NOMO-1 treated with dmso at 0.1 percent for 144 hours (cell line): ENCODE measurements around the gene SOHLH2.

Experiments used
- DNase-seq: peaks from one replicate; lab custom pipeline; 2025; ENCODE audit not compliant: unreplicated experiment; lab: John Stamatoyannopoulos, UW

SOHLH2 gene

DNA sequence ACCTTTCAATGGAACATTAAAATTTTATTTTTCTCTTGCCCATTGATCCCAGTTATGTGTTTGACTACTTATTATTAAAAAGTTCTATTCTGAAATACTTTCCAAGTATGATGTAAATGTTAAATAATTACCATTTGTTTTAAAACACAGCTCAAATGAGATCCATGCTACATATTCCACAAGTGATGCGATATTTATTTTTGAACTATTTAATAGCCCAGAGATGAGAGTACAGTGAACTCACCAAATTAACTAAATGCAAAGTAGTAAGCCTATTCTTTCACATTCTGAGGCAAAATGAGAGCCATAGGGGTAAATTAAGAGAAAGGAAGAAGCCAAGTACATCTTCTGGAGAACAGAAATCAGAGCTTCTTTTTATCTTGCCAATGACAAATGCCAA lies 82.0 kb downstream of the SOHLH2 start:
- DNase-seq = no peak

DNA sequence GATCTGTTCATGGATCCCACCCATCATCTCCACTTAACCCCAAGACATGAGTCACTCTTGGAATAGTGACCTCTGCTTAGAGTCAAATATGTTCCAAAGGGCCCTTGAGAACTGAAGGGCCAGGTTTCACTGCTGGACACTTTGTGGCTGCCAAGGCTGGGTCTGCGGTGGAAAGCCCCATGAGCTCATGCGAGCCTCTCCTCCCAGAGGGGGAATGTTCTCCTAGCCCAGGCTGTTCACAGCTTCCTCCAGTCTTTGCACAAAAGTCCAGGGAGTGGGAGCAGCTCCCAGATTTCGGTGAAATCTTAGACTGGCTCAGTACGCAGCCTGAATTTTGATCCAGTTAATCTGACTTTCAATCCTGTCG lies 82.4 kb downstream of the SOHLH2 start:
- no peak for DNase-seq

DNA sequence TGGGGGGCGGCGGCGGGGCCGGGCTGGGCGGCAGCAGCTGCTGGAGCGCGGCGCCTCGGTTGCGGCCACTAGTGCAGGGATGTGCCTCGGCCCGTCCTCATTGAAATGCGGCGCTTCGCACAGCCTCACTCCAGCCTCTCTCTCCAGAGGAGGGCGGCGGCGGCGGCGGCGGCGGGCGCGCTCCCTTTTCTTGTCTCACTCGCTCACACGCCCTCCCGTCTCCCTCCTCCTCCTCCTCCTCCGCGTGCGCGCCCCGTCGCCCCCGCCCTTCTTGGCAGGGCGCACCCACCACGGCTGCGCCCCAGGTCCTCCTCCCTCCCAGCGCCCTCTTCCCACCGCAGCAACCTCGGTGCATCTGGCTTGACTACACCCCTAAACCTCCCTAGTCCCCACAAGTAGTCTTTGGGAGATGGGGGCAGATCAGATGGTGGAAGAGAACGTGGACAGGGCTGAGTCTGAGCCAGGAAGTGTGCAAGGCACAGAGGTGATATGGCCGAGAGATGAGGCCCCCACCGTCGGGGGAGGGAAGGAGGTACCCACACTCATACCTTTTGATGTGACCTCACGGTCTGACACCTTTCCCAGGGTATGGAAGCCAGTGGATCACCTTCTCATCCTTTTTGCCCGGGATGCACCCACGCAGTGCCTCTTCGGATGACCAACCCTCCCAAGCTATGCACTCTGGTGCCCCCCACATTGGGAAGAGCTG lies 83.0 kb downstream of the SOHLH2 start, which contains the start of gene DCLK1:
Gene DCLK1, minus strand, starts transcription at position 161 of the 709 bp plus-strand sequence.
- DNase-seq = no peak

- no peak for DNase-seq
Observed at GRCh38 chr13:36130552-36131221, 83.7 kb downstream of the SOHLH2 start.

GRCh38 chr13:36130193-36130551 lies 84.2 kb downstream of the SOHLH2 start:
- DNase-seq = no peak

- no peak for DNase-seq
Observed at GRCh38 chr13:36129539-36129938, 84.8 kb downstream of the SOHLH2 start.

DNA sequence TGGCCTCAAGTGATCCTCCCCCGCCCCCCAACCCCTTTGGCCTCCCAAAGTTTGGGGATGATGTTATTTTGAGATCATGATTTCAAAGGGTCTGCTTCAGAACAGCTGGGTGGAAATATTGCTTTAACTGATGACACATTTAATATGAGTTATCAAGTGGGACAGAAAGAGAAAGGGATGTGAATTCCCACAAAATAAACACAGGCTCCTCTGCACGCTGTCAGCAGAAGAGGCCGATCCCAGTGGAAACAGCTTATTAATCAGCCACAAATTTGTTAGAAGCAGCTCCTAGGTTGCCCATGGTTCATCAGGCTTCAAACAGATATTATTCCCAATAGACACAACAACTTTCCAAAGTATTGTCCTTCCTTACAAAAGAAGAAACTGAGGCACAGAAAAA lies 87.9 kb downstream of the SOHLH2 start:
- no peak for DNase-seq

GRCh38 chr13:36125841-36126240 lies 88.5 kb downstream of the SOHLH2 start:
- DNase-seq = no peak

DNA sequence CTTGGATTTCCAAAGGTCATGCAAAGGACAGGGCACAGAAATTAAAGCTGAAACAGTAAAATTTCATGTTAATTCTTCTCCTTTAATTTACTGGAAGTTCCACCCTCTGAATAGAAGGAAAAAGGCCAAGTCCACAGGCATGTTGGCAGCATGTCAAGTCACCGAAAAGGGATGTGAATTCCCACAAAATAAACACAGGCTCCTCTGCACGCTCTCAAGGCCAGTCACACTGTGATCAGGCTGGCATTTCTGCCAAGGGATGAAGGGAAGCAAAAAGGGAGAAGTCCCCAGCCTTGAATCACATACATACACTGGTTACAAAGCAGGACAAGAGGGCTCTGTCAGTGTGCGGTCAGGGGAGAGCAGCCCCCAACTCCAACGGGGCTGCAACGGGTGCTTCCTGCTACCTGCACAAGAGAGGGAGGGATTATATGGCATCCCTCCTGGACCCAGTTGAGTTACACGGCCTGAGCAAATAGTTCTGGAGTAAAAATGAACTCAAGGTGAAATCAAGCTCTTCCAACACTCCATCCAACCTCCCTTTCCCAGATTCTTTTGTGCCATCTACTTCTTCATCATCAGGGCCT lies 90.0 kb downstream of the SOHLH2 start:
- DNase-seq = no peak
